Neutrophil (primary cell): ENCODE data around the gene PUS7.

Experiments used
- H3K27ac ChIP-seq: fragments of 200-600 bp; sonication (generic); 2 replicates; pipeline ENCODE4 v1.5.1; 2016; ENCODE audit warnings: mild to moderate bottlenecking, moderate library complexity
- H3K27me3 ChIP-seq: fragments of 200-600 bp; sonication (generic); 2 replicates; pipeline ENCODE4 v1.6.0; 2016; ENCODE audit warnings: mild to moderate bottlenecking
- H3K36me3 ChIP-seq: fragments of 200-600 bp; sonication (generic); 2 replicates; pipeline ENCODE4 v1.5.1; 2017
- H3K4me1 ChIP-seq, 2 experiments: fragments of 200-600 bp in 1 of 2; sonication (generic) in 1 of 2; 1 replicate in 1 of 2; 2 replicates in 1 of 2; pipeline versions ENCODE4 v1.5.1 to v1.6.1; 2013 to 2016; ENCODE audit warnings: low read depth in 1 of 2, low read length in 1 of 2, mild to moderate bottlenecking in 1 of 2, moderate library complexity in 1 of 2; ENCODE audit not compliant: control insufficient read depth in 1 of 2, insufficient read depth in 1 of 2
- H3K4me3 ChIP-seq, 2 experiments: fragments of 200-600 bp in 1 of 2; sonication (generic) in 1 of 2; 1 replicate in 1 of 2; 2 replicates in 1 of 2; pipeline ENCODE4 v1.5.1; 2013 to 2016; ENCODE audit warnings: low read depth in 1 of 2, low read length in 1 of 2, mild to moderate bottlenecking in 1 of 2, moderate library complexity in 1 of 2
- H3K9me3 ChIP-seq: fragments of 200-600 bp; sonication (generic); 2 replicates; pipeline ENCODE4 v1.5.1; 2016
- TF ChIP-seq, protein P1 (sequence below): fragments of 200-600 bp; sonication (generic); IDR thresholded peaks from 2 replicates; pipeline ENCODE4 v1.5.1; 2016; ENCODE audit warnings: antibody characterized with exemption

PUS7 gene

DNA sequence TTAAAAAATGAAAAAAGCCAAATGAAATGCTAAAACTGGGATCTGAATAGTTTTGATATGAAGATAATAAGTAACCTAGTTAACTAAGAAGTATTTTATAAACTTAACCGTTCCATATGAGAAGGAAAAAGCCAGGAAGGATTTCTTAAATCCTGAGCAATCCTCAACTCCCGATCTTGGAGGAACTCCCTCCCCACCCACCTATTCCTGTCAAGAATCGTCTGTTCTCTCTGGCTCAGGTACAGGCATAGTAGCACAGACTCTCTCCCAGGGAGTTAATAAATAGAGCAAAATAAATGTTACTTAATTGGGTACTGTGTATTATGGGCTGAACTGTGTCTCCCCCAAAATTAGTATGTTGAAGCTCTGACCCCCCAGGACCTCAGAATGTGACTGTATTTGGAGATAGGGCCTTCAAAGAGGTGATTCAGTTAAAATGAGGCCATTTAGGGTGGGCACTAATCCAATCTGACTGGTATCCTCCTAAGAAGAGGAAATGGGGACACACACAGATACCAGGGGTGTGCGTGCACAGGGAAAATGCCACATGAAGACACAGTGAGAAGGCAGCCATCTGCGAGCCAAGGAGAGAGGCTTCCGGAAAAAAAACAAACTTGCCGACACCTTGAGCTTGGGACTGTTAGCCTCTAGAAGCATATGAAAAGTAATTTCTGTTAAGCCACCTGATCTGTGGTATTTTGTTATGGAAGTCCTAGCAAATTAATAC lies 28.7 kb downstream of the PUS7 start:
- Histone ChIP-seq H3K4me1 (no peaks in the 10 kb centered on the region), H3K27ac (no peak overlapping the region), H3K36me3 (no peaks in the 10 kb centered on the region), H3K9me3 (no peaks in the 10 kb centered on the region), H3K27me3 (no peaks in the 10 kb centered on the region), H3K4me3 (no peak overlapping the region)
- TF ChIP-seq, protein P1, sequence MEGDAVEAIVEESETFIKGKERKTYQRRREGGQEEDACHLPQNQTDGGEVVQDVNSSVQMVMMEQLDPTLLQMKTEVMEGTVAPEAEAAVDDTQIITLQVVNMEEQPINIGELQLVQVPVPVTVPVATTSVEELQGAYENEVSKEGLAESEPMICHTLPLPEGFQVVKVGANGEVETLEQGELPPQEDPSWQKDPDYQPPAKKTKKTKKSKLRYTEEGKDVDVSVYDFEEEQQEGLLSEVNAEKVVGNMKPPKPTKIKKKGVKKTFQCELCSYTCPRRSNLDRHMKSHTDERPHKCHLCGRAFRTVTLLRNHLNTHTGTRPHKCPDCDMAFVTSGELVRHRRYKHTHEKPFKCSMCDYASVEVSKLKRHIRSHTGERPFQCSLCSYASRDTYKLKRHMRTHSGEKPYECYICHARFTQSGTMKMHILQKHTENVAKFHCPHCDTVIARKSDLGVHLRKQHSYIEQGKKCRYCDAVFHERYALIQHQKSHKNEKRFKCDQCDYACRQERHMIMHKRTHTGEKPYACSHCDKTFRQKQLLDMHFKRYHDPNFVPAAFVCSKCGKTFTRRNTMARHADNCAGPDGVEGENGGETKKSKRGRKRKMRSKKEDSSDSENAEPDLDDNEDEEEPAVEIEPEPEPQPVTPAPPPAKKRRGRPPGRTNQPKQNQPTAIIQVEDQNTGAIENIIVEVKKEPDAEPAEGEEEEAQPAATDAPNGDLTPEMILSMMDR: no peak

GRCh38 chr7:105489409-105489808 lies 32.7 kb downstream of the PUS7 start:
- H3K9me3 ChIP-seq: no peaks in the 10 kb centered on the region
- no peak overlapping the region for H3K27ac ChIP-seq
- H3K36me3 ChIP-seq: no peaks in the 10 kb centered on the region
- H3K4me3 ChIP-seq: no peak overlapping the region
- TF ChIP-seq, protein P1: no peak
- peaks cover 8 to 12% of the 10 kb centered on the region in 2 experiments for H3K4me1 ChIP-seq
- H3K27me3 ChIP-seq: no peaks in the 10 kb centered on the region

DNA sequence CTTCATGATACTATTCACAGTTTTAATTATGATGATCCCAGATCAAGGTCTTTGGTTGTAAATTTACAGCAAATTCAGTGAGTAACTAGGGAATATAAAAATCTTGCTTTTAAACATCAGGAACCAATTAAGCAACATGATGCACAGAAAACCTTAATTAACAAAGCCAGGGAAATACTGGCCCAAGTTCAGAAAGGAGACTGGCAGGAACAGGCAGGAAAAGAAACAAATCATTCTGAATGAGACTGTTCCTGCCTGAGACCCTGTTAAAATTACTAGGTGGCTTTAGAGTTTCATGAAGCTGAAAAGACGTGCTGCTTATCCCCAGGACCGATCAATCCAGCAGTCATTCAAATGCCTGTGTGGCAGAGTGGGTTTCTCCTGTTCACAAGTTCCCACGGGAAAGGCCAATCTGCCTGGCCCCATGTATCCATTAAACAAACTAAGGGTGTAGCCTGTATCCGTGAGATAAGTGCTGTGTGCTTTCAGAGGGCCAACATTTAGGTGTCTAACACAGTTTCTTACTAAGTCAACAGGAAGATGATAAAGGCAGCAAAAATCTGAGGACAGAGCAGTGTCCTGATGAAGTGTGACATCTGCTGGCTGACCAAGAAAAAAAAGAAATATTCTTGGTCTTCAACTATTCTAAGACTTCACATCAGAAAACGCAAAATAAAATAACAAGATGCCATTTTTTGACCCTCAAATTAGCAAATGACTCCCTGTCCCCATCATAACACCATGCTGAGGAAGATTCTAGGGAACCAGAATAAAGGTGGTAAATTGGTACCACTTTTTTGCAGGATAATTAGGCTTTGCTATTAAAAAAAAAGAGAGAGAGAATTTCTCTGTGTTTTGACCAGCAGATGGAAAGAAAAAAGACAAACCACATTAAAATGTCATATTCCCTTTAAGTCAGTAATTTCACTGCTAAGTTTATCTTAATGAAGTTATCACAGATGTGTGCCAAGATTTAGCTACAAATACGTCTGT lies 34.2 kb downstream of the PUS7 start:
- TF ChIP-seq, protein P1: peak; percentile 49
- no peaks in the 10 kb centered on the region for H3K36me3 ChIP-seq
- peak overlapping the region; percentile 45 for H3K27ac ChIP-seq
- H3K4me3 ChIP-seq: no peak overlapping the region
- H3K27me3 ChIP-seq: no peaks in the 10 kb centered on the region
- no peaks in the 10 kb centered on the region for H3K9me3 ChIP-seq
- peaks cover 8 to 12% of the 10 kb centered on the region in 2 experiments for H3K4me1 ChIP-seq

- H3K4me3 ChIP-seq: no peak overlapping the region
- TF ChIP-seq, protein P1: no peak
- no peaks in the 10 kb centered on the region for H3K36me3 ChIP-seq
- H3K27ac ChIP-seq: no peak overlapping the region
- no peaks in the 10 kb centered on the region for H3K9me3 ChIP-seq
- H3K4me1 ChIP-seq: no peaks in the 10 kb centered on the region
- no peaks in the 10 kb centered on the region for H3K27me3 ChIP-seq
Measured at GRCh38 chr7:105480931-105481330, 41.1 kb downstream of the PUS7 start.

DNA sequence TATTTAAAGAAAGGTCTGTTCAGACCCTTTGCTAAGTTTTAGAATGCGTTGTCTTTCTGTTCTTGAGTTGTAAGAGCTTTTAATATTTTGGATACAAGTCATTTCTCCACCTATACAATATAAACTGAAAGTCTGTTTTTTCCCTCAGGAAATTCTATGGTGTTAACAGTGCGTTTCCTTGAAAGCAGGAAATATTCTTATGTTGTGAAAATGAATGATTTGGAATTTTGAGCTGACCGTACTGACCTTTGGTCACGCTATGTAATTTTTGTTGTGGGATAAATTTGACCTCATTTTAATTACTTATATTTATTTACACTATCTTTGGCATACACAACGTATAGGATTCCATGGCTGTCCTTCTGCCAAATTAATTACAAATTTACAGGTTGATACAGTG lies 43.5 kb downstream of the PUS7 start:
- Histone ChIP-seq H3K4me3 (no peak overlapping the region), H3K36me3 (no peaks in the 10 kb centered on the region), H3K9me3 (no peaks in the 10 kb centered on the region), H3K27ac (no peak overlapping the region), H3K4me1 (peaks cover 0 to under 1% of the 10 kb centered on the region in 2 experiments), H3K27me3 (no peaks in the 10 kb centered on the region)
- TF ChIP-seq, protein P1: no peak
